ENCODE measurements around the gene TXNDC16.

DNA sequence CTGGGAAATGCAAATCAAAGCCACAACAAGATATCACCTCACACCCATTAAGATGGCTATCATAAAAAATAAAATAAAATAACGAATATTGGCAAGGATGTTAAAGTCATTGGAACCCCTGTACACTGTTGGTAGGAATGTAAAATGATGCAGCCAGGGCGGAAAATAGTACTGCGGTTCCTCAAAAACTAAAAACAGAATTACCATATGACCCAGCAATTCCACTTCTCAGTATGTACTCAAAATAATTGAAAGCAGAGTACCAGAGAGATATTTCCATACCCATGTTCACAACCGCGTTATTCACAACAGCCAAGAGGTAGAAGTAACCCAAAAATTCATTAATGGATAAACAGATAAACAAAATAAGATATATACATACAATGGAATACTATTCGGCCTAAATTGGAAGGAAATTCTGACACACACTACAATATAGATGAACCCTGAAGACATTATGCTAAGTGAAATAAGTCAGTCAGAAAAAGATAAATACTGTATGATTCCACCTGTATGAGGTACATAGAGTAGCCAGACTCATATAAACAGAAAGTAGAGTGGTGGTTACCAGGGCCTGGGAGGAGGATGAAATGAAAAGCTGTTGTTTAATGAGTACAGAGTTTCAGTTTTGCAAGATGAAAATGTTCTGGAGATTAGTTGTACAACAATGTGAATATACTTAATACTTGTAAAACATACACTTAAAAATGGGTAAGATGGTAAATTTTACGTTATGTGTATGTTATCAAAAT is 84.6 kb downstream of the TXNDC16 start:
- TF ChIP-seq, protein P1, sequence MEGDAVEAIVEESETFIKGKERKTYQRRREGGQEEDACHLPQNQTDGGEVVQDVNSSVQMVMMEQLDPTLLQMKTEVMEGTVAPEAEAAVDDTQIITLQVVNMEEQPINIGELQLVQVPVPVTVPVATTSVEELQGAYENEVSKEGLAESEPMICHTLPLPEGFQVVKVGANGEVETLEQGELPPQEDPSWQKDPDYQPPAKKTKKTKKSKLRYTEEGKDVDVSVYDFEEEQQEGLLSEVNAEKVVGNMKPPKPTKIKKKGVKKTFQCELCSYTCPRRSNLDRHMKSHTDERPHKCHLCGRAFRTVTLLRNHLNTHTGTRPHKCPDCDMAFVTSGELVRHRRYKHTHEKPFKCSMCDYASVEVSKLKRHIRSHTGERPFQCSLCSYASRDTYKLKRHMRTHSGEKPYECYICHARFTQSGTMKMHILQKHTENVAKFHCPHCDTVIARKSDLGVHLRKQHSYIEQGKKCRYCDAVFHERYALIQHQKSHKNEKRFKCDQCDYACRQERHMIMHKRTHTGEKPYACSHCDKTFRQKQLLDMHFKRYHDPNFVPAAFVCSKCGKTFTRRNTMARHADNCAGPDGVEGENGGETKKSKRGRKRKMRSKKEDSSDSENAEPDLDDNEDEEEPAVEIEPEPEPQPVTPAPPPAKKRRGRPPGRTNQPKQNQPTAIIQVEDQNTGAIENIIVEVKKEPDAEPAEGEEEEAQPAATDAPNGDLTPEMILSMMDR (IDR thresholded peaks at IDR 0.05; ENCODE audit: insufficient read depth, low read length, poor library complexity, severe bottlenecking), result no peak
- TF ChIP-seq EZH2phosphoT487 (conservative IDR thresholded peaks at IDR 0.05; ENCODE audit: low read length), result no peak

Measured in SU-DHL-6 (cell line).